Astrocyte of the spinal cord (primary cell): ENCODE results near the gene C1orf94.

Experiments
- DNase-seq: peaks from one replicate; pipeline ENCODE4 v3.0.0; 2011; ENCODE audit warnings: low read depth, low spot score
- H3K4me3 ChIP-seq: 2 replicates; pipeline ENCODE4 v1.5.1; 2011; ENCODE audit warnings: low read depth, mild to moderate bottlenecking, low read length, moderate library complexity
- in situ Hi-C: cut with HindIII; loops from 2 replicates; pipeline ENCODE4 v1.10.0; 2017; ENCODE audit warnings: low sequenced_read_pairs
- TF ChIP-seq, protein P1 (sequence below): IDR thresholded peaks from 2 replicates; pipeline ENCODE4 v1.5.1; 2012; ENCODE audit warnings: low read depth, mild to moderate bottlenecking, low read length, inconsistent platforms

Gene C1orf94

DNA sequence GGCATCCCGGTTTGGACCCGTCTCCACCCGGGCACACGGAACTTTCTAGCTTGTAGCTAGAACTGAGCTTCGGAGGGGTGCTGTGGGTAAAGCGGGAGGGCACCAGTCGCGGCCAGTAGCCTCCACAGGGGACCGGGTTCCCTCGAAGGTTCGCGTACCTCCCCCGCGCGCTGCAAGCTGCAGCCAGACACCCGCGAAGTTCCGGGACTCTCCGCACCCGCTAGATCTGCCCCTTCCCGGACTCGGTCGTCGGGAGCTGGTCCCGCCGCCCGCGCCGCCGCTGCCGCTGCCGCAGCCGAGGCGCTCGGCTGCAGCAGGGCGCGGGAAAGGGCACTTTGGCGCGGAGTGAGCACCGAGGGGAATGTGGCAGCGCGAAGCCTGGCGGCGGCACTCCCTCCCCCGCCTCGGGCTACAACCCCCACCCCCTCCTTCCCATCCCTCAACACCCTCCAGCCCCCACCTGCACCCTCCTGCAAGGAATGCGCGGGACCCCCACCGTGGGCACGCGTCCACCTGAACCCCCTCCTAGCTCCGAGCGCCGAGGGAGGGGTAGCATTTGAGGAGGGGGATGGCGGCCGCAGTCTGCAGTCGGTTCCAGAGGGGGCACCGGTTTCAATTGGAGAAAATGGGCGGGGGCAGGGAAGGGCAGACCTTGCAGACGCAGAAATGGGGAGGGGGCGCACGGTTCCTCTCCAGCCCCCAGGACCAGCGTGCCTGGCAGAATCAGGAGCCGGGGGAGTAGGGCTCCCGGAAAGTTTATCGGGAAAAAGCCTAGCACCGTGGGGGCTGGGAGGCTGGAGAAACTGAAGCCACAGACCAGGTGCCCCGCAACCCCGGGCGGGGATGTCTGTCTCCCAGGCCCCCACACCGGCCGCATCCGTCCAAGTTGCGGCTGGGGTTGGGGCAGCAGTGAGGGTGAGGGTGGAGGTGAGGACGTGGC, 12.6 kb upstream of the C1orf94 start:
- peak; percentile 10 for DNase-seq
- TF ChIP-seq, protein P1, sequence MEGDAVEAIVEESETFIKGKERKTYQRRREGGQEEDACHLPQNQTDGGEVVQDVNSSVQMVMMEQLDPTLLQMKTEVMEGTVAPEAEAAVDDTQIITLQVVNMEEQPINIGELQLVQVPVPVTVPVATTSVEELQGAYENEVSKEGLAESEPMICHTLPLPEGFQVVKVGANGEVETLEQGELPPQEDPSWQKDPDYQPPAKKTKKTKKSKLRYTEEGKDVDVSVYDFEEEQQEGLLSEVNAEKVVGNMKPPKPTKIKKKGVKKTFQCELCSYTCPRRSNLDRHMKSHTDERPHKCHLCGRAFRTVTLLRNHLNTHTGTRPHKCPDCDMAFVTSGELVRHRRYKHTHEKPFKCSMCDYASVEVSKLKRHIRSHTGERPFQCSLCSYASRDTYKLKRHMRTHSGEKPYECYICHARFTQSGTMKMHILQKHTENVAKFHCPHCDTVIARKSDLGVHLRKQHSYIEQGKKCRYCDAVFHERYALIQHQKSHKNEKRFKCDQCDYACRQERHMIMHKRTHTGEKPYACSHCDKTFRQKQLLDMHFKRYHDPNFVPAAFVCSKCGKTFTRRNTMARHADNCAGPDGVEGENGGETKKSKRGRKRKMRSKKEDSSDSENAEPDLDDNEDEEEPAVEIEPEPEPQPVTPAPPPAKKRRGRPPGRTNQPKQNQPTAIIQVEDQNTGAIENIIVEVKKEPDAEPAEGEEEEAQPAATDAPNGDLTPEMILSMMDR = no peak
- H3K4me3 ChIP-seq = peak overlapping the region; percentile 57
- in situ Hi-C loops = no loop called here

- peak within 1 kb of the TSS; percentile 57 for H3K4me3 ChIP-seq
- in situ Hi-C loops = no loop called here
- TF ChIP-seq, protein P1 = no peak
- peak; percentile 67 for DNase-seq
Measured at GRCh38 chr1:34164771-34165391, 11.8 kb upstream of the C1orf94 start, which contains the start of gene CSMD2. Gene CSMD2 (minus strand): TSS chr1:34165230. CDS start chr1:34165097, 133 bp downstream.

- in situ Hi-C loops = no loop called here
- H3K4me3 ChIP-seq = peak overlapping the region; percentile 57
- TF ChIP-seq, protein P1 = no peak
- DNase-seq = no peak
Measured at GRCh38 chr1:34165422-34165921, 11.2 kb upstream of the C1orf94 start.

DNA sequence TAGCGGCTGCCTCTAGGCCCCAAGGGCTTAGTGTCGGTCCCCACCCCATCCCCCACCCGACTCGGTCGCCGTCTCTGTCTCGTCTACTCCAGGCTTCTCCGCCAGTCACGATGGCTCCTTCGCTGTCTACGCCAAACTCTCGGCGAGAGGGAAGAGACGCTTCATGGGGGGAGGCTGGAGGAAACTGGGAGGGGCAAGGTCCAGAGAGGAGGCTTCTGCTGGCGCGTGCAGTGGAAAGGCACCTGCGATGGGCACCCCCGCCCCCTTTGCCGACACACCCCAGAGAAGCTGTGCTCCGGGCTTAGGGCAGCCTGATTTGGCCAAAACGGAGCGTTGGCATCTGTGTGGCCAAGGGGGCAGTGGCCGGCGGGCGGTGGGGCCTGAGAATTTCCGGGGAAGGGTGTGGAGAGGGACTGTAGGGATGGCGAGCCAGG, 10.5 kb upstream of the C1orf94 start:
- DNase-seq = no peak
- H3K4me3 ChIP-seq = peak overlapping the region; percentile 12
- in situ Hi-C loops = no loop called here
- TF ChIP-seq, protein P1 = no peak

- TF ChIP-seq, protein P1 = no peak
- in situ Hi-C loops = no loop called here
- H3K4me3 ChIP-seq = peak overlapping the region; percentile 12
- DNase-seq = peak; percentile 17
Measured at GRCh38 chr1:34166625-34167361, 9.9 kb upstream of the C1orf94 start.

DNA sequence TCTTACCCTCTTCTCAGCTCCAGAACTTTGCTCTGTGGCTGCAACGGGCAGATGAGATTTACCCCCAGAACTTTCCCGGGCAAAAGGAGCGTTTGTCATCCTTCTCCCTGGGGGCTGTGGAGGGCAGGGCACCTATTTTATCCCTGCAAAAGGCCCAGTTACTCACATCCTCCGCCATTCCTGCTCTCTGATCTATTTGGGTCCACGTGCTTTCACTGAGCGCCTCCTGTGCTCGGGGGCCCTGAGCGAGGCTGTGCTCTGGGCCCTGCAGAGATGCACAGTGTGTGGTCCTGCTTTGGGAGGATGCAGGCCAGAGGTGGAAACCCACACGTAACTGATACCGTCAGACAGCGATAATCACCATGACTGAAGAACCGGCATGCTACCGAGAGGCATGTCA, 9.3 kb upstream of the C1orf94 start:
- TF ChIP-seq, protein P1 = no peak
- H3K4me3 ChIP-seq = no peak overlapping the region
- in situ Hi-C loops = no loop called here
- no peak for DNase-seq
